ENCODE measurements around the gene TRIM34.
"Not testable (repeated sequence)": the region's sequence is repeated elsewhere in the genome, so short reads cannot be mapped to it uniquely, and the experiment has no call there.

TRIM34 gene

DNA sequence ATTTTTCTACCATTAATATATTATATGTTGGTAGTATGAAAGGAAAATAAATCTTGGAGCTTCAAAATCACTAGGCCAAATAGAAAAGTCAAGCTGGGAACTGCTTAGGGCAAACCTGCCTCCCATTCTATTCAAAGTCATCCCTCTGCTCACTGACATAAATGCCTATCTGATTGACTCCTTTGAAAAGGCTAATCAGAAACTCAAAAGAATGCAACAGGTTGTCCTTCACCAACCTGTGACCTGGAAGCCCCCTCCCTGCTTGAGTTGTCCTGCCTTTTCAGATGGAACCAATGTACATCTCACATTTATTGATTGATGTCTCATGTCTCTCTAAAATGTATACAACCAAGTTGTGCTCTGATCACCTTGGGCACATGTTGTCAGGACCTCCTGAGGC is 3.2 kb upstream of the TRIM34 start:
- no peak for DNase-seq

DNA sequence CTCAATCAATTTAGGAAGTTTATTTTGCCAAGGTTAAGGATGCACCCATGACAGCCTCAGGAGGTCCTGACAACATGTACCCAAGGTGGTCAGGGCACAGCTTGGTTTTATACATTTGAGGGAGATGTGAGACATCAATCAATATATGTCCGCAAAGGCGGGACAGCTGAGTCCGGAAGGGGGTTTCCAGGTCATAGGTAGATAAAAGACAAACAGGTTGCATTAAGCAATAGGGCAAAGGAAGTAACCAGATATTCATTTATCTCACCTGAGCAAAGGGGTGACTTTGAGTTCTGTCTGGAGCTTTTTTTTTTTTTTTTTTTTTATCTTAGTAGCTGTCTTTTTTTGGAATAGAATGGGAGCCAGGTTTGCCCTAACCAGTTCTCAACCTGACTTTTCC is 2.0 kb upstream of the TRIM34 start:
- no peak for DNase-seq

DNA sequence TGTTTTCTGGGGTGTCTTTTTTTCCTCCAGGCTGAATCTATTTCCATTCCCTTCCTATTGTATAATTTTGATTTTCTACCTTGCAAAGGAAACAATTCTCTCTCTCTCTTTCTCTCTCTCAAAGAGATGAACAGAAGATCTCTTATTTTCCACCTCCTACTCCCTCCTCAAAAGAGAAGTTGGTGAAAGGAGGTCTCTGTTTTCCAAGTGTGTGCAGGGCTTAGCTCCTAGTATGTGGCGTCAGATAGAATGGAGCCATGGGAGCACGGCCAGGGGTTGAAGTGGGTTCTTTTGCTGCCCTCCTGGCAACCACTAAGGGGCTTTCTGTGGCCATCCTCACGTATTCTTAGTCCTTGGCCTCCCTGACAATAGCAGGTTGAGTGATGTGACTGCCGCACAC is 480 bp downstream of the TRIM34 start:
- DNase-seq: peak in 1 of 2 donors; percentile 21

DNA sequence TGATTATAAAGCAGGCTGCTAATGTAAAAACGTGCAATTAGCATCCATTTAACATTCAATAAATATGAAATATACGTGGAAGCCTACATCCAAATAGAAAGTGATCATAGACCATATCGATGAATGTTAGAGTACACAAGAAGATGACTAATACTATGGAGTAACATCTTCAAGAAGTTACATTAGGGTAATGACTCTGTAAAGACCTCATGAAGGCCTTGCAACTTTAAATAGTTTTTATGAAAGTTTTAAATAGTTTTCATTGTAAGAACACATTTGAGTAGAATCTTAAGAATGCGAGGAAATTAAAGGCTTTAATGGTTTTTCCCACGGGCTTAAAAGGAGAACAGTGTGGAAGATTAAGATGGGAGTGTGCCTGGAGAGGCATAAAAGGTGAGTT is 1.4 kb downstream of the TRIM34 start:
- no peak for DNase-seq

DNA sequence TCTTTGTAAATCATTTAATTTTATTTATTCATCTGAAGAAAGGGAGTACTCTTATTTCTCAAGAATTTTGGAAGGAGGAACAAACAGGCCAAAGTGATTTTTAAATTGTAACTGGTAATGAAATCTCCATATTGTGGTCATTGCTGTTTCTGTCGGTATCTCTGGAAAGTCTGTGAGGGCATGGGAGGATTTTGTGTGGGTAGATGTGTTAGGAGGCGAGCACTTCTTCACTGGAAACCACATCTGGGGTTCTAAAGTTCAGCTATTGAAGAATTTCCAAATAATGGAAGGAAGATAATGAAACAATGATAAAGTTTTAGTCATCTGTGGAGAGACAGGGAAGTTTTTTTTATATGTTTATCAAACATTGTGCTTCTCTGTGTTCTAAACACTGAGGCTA is 6.6 kb downstream of the TRIM34 start:
- DNase-seq: no peak

DNA sequence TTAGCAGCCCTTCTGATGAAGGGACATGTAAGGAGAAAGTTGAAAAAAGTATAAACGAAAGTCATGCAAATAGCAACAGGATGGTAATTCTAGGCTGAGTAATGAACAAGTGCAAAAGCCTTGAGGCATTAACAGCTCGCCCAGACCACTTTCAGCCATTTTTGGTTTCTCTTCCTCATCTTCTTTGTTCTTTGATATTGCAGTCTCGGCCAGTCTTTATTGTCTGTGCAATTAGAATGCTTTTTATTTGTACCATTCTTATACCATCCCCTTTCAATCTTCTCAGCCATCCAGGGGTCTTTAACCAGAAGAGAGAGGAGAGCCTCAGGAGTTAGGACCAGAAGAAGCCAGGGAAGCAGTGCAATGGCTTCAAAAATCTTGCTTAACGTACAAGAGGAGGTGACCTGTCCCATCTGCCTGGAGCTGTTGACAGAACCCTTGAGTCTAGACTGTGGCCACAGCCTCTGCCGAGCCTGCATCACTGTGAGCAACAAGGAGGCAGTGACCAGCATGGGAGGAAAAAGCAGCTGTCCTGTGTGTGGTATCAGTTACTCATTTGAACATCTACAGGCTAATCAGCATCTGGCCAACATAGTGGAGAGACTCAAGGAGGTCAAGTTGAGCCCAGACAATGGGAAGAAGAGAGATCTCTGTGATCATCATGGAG is 7.3 kb downstream of the TRIM34 start:
- DNase-seq: peak in 1 of 2 donors; percentile 12

DNA sequence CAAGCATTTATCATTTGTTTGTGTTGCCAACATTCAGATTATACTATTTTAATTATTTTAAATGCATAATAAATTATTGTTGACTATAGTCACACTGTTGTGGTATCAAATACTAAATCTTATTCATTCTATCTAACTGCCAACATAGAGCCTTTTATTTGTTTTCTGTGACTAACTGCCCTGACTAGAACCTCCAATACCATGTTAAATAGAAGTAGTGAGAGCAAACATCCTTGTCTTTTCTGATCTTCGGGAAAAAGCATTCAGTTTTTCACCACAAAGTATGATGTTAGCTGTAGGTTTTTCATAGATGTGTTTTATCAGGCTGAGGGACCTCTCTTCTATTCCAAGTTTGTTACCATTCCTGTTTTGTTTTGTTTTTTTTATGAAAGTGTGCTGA is 15.2 kb downstream of the TRIM34 start:
- no peak for DNase-seq

DNA sequence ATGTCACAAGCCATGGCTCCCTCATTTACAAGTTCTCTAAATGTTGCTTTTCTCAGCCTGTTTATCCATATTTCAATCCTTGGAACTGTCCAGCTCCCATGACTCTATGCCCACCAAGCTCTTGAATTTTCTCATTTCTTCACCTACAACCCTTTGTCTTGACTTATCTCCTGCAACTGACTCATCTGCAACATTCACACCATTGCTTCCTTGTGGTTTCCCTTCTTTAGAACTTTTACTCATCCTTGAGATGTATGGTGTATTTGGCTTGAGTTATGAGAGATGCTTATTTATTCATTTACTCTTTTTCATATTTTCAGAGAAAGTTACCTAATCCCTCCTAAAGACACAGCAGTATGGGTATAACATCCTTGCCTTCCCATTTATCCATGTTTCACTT is 18.8 kb downstream of the TRIM34 start:
- no peak for DNase-seq

DNA sequence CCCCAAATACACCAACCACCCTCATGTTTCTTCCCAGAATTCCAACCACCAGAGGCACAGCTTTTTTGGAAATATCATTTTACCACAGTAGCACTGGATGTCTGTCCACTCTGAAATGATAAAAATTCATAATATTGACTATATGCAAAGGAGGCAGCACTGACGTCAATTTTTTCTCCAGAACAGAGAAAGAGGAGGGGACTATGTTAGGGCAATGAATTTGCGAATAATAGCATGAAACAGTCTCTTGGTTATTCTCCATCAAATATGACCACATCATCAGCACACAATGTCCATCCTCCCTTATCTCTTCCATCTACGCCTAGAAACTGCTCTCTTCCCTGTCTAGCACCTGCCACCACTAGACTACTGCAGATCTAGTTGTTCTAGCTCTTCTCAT is 21.3 kb downstream of the TRIM34 start:
- no peak for DNase-seq

DNA sequence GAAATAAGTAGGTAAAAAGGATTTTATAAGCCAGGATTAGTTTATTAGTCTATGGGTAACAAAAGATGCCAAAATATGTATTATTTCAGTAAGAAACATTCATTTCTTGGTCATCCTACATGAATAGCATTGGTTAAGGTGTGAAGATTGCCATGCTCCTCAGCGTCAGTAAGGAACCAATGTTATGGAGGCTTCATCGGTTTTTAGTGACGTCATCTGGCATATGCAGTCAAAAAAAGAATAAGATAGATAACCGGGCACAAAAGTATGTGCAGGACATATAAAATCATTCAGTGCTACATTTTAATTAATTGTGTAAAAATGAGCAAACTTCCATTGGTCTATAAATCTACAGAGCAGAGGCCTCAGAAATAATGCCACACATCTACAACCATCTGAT is 30.7 kb downstream of the TRIM34 start:
- DNase-seq: no peak

DNA sequence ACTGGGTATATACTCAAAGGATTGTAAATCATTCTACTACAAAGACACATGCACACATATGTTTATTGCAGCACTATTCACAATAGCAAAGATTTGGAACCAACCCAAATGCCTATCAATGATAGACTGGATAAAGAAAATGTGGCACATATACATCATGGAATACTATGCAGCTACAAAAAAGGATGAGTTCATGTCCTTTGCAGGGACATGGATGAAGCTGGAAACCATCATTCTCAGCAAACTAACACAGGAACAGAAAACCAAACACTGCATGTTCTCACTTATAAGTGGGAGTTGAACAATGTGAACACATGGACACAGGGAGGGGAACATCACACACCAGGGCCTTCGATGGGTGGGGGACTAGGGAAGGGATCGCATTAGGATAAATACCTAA is 32.2 kb downstream of the TRIM34 start:
- DNase-seq: not testable (repeated sequence)

DNA sequence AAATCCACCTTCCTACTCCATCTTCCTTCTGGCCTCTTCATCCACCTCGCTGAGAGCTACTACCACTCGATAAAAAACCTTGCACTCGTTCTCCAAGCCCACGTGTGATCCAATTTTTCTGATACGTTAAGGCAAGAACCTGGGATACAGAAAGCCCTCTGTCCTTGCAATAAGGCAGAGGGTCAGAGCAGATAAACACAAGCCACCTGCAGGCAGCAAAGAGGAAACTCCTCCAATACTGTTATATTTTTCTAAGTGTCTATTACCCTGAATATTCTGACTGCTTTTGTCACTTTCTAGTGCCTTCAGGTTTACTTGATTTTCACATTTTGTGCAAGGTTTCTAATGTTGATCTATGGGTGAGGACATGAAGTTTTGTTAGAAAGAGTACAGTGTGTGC is 33.5 kb downstream of the TRIM34 start:
- DNase-seq: no peak

DNA sequence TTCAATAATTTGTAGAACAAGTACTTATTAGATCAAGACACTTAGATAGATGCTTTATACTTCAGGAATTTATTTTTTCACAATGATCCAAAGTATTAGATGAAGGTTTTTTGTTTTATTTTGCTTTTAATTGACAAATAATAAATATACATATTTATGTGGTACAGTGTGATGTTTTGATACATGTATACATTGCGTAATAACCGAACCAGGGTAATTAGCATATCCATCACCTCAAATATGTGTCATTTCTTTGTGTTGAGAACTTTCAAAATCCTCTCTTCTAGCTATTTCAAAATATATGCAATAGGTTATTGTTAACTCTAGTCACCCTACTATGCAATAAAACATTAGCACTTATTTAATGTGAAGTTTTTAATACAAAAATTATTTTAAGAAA is 38.7 kb downstream of the TRIM34 start:
- no peak for DNase-seq

DNA sequence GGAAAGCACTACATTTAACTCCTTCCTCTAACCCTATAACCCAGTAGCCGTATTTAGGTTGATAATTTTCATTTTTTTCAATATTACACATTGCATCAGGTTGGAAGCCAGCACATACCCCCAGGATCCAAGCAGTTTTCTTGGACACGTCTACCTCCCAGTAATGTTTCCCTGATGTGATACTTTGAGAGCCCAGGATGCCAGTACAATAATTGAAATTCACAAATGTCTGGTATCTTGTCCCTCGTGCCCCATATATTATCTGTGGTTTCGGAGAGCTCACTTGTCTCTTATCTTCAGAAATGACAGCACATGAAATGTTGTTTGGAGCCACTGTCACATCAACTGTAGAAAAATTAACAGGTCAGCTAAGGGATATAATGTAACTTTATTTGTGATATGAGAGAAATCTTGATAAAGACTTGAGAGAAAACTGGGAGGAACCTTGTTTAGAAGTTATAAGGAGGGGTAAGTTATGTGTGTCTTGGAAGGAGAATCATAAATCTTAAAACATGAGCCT is 40.3 kb downstream of the TRIM34 start:
- no peak for DNase-seq

DNA sequence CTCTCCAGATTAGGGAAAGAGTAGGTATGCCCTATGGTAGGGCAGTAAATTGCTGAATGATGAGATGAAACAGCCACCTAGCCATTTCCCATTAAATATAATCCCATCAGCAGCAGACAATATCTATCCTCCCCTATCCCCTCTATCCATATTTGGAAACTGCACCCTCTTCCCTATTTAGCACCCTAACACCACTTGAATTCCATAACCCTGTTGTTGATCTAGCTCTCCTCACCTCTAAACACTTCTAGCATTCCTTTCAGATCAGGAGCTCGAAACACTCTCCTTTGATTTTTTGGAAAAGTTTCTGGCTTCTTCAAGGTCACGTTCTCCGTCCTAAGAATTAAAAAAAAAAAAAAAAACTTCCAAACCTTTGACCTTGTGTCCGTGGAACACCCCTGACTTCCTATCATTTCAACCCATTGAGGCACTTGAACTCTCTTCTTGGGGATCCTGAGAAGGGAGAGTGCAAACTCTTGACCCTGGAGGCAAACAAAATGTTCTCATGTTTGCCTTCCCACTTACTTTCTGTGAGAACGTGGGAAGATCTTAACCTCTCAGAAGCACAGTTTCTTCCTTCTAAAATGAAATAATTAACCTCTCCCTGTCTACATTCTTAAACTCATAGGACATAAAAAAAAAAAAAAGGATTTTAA is 41.1 kb downstream of the TRIM34 start:
- DNase-seq: no peak

DNA sequence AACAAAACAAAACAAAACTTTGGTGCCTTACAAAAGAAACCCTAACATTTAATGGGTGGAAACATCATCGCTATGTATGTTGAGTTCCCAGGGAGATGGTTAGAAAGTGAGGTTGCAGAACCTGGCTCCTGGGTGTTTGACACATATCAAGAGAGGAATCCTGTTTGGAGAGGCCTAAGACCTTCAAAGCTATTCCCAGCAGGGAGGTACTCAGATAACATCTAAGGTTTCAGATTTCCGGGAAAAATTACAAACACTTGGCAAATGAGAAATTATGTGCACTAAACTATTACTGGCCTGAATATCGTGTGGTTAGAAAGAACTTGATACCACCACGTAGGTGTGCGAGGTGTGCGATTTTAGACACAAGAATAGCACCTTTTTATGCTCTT is 41.6 kb downstream of the TRIM34 start:
- DNase-seq: no peak

DNA sequence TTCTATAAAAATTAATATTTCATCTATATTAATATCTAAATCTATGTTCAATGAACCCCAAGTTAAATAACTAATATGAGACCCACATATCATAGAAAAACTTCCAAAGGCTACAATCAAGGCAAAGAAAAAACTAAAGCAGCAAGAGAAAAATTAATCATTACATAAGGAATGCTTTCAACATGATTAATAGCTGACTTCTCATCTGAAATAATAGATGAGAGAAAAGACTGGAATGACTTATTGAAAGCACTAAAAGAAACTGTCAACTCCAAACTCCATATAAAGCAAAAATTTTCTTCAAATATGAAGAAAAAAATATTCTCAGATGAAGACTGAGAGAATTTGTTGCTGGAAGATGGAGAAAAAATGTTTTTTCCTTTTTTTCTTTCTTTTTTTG is 47.0 kb downstream of the TRIM34 start:
- no peak for DNase-seq

DNA sequence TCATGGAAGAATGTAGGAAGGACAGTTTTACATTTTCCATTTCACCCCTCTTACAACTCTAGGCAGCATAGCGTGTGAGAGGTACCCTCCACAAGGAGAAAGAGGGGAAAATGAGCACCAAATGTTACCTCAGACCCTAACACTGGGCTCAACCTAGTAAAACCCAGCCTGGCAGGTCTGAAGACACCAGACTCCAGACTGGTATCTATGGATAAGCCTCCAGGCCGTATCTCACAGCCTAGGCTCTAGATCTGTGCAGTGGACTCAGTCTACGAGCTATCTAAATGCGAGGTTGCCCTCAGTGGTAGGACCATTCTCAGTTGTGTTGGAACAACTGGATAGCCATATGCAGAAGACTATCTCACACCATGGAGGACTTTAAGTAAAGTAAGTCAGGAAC is 49.6 kb downstream of the TRIM34 start:
- DNase-seq: no peak

DNA sequence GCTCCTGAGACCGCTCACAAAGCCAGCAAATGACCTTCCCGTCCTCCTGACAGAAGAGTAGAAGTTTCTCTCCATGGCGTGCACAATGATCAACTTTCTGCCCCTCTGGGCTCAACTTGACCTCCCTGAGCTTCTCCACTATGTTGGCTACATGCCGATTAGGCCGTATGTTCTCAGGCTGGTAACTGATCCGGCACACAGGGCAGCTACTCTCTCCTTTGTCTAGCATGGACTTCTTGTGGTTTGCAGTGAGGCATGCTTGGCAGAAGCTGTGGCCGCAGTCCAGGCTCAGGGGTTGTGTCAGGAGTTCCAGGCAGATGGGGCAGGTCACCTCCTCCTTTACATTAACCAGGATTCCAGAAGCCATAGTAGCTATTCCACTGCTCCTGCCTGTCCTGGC is 55.0 kb downstream of the TRIM34 start:
- DNase-seq: no peak

DNA sequence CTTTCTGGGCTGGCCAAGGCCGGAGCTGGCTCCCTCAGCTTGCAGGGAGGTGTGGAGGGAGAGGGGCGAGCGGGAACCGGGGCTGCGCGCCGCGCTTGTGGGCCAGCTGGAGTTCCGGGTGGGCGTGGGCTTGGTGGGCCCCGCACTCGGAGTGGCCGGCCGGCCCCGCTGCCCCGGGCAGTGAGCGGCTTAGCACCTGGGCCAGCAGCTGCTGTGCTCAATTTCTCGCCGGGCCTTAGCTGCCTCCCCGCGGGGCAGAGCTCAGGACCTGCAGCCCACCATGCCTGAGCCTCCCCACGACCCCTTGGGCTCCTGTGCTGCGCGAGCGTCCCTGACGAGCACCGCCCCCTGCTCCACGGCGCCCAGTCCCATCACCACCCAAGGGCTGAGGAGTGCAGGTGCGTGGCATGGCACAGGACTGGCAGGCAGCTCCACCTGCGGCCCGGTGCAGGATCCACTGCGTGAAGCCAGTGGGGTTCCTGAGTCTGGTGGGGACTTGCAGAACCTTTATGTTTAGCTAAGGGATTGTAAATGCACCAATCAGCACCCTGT is 58.2 kb downstream of the TRIM34 start:
- DNase-seq: not testable (repeated sequence)

DNA sequence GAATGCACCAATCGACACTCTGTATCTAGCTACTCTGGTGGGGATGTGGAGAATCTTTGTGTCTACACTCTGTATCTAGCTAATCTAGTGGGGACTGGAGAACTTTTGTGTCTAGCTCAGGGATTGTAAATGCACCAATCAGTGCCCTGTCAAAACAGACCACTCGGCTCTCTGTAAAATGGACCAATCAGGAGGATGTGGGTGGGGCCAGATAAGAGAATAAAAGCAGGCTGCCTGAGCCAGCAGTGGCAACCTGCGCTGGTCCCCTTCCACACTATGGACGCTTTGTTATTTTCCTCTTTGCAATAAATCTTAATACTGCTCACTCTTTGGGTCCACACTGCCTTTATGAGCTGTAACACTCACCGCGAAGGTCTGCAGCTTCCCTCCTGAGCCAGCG is 58.8 kb downstream of the TRIM34 start:
- peak; percentile 66 to 77 for DNase-seq

DNA sequence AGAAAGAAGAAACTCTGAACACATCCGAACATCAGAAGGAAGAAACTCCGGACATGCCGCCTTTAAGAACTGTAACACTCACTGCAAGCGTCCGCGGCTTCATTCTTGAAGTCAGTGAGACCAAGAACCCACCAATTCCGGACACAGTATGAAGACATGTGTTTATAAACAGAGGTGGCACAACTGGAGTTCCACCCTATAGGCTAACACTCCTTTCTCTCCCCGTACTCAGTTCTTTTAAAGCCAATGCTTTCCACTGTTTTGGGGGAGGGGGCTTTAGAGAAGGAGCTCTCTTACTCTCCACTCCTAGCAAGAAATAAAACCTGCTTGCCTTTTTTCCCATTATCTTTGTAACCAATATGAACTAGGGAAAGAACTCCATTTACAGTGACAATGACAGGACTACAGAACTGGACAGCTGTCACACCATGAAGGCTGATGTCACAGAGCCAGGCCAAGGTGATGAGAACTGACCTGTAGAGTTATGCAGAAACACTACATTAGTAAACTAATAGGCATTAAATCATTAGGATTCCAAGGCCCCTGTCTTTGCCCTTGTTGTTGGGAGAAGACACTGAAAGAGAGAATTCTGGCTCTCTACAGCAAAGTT is 59.3 kb downstream of the TRIM34 start:
- no peak for DNase-seq

DNA sequence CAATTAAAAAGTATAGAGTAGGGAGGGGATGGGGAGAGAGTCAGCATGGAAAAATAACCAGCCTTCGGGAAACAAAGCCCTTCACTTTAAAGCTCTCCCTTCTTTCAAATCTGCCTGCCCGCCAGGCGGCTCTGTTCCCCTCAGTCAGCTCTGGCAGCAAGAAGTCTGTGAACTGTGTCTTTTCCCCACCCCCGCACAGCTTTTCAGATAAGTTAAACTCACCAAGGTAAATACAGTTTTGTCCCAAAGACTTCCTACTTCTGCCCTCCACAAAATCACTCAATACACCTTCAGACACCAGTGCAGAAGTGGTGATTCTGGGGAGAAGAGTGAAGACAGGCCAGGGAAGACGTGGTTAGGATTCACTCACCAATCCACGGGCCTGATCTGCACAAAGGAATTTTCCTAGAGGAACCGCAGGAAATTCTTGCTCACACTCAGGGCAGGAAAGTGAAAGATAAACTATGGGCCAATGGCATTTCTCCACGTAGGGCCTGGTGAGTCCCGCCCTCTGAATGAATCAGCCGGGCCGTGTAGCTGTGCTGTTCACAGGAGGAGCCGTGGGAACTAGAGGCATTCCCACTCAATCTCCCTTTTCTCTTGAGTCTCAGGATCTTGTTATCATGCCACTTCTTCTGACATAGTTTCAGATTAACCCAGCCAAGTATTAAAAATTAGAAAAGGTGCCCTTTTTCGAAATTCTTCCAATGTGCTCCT is 60.0 kb downstream of the TRIM34 start, which contains the start of gene TRIM5:
Gene TRIM5, minus strand, starts transcription at position 429 of the 717 bp plus-strand sequence. CDS start 4,897 bp downstream, outside the sequence.
- DNase-seq: peak; percentile 85 to 89
